Esophagus muscularis mucosa (tissue), 4 donors: Measurements from ENCODE around the gene SAMD14.

Experiments used
- EP300 ChIP-seq: sonication (generic); formaldehyde crosslinking; IDR thresholded peaks from one replicate; pipeline ENCODE4 v1.6.1; 2017; ENCODE audit warnings: antibody characterized with exemption
- POLR2A ChIP-seq: fragments of 450-650 bp; IDR thresholded peaks from one replicate; pipeline ENCODE4 v1.6.1; 2017; ENCODE audit warnings: antibody characterized with exemption, moderate library complexity, mild to moderate bottlenecking, low read depth
- POLR2AphosphoS5 ChIP-seq, 2 donors: sonication (generic); formaldehyde crosslinking; IDR thresholded peaks; one replicate each; pipeline ENCODE4 v1.6.1; 2017; ENCODE audit warnings: antibody characterized with exemption in 2 of 2
- TF ChIP-seq, protein P1 (sequence below), 3 experiments: fragments of 200-600 bp in 2 of 3; fragments of 450-650 bp in 1 of 3; sonication (generic) in 2 of 3; IDR thresholded peaks; one replicate each; pipeline ENCODE4 v1.5.1; 2017 to 2019; ENCODE audit warnings: antibody characterized with exemption in 3 of 3, mild to moderate bottlenecking in 2 of 3, moderate library complexity in 1 of 3

DNA sequence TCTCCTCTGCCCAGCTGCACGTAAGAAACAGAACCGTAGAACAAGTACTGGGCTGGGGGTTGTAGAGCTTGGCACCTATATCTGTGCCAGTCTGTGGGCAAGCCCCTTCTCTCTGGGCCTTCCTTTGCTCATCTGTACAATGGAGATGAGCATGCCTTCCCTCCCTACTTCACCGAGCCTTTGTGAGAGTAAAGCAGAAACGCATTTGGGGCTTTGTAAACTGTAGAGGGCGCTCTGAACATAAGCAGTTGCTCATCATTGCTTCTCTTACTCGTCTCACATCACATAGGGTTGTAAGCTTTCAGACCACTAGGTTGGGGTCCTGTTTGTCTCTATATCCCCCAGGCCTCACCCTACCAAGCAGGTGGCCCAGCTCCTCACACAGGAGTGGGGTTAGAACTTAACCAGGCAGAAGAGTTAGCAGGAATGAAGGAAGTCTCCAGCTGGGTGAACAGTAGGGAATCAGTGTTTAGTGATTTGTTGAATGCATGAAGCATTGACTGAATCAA is 15.1 kb downstream of the SAMD14 start:
- TF ChIP-seq, protein P1, sequence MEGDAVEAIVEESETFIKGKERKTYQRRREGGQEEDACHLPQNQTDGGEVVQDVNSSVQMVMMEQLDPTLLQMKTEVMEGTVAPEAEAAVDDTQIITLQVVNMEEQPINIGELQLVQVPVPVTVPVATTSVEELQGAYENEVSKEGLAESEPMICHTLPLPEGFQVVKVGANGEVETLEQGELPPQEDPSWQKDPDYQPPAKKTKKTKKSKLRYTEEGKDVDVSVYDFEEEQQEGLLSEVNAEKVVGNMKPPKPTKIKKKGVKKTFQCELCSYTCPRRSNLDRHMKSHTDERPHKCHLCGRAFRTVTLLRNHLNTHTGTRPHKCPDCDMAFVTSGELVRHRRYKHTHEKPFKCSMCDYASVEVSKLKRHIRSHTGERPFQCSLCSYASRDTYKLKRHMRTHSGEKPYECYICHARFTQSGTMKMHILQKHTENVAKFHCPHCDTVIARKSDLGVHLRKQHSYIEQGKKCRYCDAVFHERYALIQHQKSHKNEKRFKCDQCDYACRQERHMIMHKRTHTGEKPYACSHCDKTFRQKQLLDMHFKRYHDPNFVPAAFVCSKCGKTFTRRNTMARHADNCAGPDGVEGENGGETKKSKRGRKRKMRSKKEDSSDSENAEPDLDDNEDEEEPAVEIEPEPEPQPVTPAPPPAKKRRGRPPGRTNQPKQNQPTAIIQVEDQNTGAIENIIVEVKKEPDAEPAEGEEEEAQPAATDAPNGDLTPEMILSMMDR (IDR thresholded peaks at IDR 0.05) = peak; percentile 35 to 61 (median 48)
- TF ChIP-seq POLR2A (no peak), POLR2AphosphoS5 (IDR thresholded peaks at IDR 0.05) (no peak), EP300 (no peak)
